ENCODE measurements around the gene DIRAS1. TPM values are rescaled to one million over a fixed set of nuclear protein-coding genes. Genes with fewer than 3 reads are reported as not detected.
"Not testable (repeated sequence)": the region's sequence is repeated elsewhere in the genome, so short reads cannot be mapped to it uniquely, and the experiment has no call there.

Gene DIRAS1
- polyA plus RNA-seq, 3 donors, result 1.9 to 6.8 (median 2.2) TPM

DNA sequence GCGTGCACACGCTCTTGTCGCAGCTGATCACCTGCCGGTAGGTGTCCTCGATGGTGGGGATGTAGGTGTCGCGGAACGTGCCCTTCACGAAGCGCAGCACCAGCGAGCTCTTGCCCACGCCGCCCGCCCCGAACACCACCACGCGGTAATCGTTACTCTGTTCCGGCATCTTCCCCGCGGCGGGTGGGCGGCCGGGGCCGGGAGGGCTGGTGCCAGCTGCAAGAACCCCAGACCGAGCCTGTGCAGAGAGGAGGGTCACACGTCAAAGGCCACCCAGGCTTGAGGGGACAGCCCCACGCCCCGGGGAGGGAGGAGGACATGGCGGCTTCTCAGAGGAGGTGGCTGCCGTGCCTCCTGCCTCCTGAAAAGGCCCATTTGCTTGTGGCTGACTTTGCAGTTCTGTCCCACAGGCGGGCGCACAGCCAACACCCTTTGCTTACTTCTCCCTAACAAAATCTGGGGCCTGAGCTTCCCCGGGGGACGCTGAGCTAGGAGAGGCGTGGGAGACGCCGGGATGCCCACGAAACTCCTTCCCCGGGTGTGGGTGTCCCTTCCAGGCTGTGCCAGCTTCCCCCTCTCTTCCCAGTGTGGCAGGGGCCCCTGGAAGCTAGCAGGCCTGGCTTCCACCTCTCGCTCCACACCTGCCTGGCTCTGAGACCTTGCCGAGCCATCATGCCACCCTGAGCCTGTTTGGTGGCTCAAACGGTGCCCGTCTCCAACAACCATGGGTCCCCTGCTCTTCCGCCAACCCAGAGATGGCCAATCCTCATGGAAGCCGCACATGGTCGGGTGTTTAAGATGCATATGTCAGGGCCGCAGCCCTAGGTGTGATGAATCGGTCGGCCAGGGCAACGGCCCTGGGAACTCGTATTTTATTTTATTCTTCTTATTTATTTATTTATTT, 3.3 kb downstream of the DIRAS1 start:
- no peak overlapping the region for H3K27ac ChIP-seq (ENCODE audit: low read depth, low read length)
- 84 to 87% (median 85%) methylated on average over 43 to 52 of the region's 52 CpGs for WGBS, 3 donors

DNA sequence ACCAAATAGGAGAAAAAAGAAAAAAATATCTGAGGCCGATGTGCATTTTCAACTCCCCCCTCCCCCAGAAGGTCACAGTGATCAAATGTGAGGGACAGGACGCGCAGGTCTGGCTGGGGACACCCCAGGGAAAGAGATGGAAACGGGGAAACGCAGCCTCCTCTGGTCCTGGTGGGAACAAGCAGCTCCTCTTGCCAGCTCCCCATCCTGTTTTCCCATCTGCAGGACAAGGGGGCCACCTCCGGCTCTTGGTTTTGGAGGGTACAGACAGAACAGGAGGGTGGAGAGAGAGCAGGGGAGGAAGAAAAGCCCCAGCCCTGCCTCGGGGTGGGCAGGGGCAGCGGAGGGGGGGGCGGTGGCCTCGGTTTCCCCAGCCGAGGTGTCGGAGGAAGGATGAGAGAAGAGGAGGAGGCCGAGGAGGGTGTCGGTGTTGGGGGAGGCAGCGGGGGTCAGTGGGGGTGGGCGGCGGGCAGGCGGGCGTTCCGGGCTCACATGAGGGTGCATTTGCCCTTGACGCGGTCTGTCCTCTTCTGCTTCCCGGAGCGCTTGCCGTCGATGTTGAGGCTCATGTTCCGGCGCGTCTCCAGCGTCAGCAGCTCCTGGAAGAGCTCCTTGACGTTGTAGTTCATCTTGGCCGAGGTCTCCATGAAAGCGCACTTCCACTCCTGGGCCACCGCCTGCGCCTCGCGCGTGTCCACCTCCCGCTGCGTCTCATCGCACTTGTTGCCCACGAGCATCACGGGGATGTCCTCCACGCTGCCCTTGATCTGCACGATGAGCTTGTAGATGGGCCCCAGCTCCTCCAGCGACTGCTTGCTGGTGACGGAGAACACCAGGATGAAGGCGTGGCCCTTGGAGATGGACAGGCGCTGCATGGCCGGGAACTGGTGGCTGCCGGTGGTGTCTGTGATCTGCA, 4.2 kb downstream of the DIRAS1 start:
- WGBS, 3 donors, result 87 to 90% (median 88%) methylated on average over 48 to 51 of the region's 51 CpGs
- no peak overlapping the region for H3K27ac ChIP-seq (ENCODE audit: low read depth, low read length)

DNA sequence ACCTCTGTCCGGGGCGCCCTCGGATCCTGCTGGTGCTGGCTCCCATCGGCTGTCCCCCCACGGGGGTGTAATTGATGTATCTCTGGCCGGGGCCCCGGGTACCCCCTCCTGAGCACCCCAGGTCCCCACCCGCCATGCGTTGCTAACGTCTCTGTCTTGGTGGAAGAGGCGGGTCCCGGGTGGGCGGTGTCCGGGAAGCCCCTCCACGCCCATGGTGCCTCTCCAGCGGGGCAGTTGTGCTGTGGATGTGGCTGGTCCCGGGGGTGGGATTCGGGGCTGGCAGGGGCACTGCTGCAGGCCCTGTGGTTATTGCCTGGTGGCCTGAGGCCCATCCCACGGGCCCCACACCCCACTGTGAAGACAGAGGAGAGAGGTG, 4.9 kb downstream of the DIRAS1 start:
- 89 to 93% (median 93%) methylated on average over 15 to 19 of the region's 19 CpGs for WGBS, 3 donors
- H3K27ac ChIP-seq (ENCODE audit: low read depth, low read length), result no peak overlapping the region

GRCh38 chr19:2715470-2716274, 5.5 kb downstream of the DIRAS1 start:
- 92 to 94% (median 93%) methylated on average over 12 of the region's 12 CpGs for WGBS, 3 donors
- no peak overlapping the region for H3K27ac ChIP-seq (ENCODE audit: low read depth, low read length)

DNA sequence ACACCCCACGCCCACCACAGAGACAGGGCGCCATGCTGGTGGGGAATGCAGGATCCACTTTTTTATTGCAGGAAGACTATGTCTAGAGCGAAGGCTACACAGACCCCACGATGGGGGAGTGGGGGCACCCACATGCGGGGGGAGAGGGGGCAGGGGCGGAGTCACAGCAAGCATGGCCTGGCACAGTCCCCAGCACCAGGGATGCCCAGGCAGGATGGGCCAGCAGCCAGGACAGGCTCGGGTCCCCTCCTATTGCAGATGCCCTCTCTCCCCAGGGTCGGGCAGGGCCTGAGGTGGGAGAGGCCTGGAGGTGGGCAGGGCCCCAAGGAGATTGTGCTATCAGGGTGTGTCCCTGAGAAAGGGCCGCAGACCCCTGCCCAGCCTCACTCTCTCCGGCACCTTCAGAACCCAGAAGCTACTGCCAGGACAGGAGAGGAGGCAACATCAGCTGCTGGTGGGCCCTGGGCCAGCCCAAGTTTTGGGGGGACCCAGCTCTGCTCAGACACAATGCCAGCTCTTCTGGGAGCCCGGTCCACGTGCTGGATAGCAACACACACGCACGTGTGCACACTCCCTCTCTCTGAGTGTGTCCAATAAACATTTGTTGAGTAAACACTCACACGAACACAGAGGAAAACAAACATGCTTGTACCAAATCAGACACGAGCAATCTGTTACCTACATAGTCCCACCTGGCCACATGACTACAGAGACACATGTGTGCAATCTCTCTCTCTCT, 6.5 kb downstream of the DIRAS1 start:
- 77 to 91% (median 79%) methylated on average over 16 of the region's 16 CpGs for WGBS, 3 donors

DNA sequence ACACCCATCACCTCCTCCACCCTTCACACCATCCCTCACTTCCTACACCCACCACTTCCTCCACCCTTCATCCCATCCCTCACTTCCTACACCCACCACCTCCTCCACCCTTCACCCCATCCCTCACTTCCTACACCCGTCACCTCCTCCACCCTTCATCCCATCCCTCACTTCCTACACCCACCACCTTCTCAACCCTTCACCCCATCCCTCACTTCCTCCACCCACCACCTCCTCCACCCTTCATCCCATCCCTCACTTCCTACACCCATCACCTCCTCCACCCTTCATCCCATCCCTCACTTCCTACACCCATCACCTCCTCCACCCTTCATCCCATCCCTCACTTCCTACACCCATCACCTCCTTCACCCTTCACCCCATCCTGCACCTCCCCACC, 7.1 kb downstream of the DIRAS1 start:
- WGBS, 3 donors, result 53 to 88% (median 68%) methylated on average over 1 of the region's 1 CpG
- H3K27ac ChIP-seq (ENCODE audit: low read depth, low read length), result not testable (repeated sequence)

More for the DNA sequence above, 6.5 kb downstream of the DIRAS1 start:
- no peak overlapping the region for H3K27ac ChIP-seq (ENCODE audit: low read depth, low read length)

GRCh38 chr19:2713170-2713569, 8.0 kb downstream of the DIRAS1 start:
- 90 to 95% (median 92%) methylated on average over 3 of the region's 3 CpGs for WGBS, 3 donors

DNA sequence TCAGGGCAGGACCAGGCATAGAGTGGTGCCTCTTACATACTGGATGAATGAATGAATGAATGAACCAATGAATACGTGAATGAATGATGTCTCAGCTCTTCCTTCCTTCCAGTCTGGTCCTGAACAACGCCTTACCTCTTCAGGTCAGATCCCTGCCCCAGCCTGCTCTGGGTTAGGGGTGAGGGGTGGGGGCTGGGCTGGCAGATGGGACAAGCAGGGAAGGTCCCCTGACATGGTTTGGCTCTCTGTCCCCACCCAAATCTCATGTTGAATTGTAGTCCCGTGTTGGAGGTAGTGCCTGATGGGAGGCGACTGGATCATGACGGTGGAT, 9.3 kb downstream of the DIRAS1 start:
- H3K27ac ChIP-seq (ENCODE audit: low read depth, low read length), result no peak overlapping the region
- WGBS, 3 donors, result 72 to 79% (median 73%) methylated on average over 5 of the region's 5 CpGs

More at GRCh38 chr19:2713170-2713569, 8.0 kb downstream of the DIRAS1 start:
- not testable (repeated sequence) for H3K27ac ChIP-seq (ENCODE audit: low read depth, low read length)

DNA sequence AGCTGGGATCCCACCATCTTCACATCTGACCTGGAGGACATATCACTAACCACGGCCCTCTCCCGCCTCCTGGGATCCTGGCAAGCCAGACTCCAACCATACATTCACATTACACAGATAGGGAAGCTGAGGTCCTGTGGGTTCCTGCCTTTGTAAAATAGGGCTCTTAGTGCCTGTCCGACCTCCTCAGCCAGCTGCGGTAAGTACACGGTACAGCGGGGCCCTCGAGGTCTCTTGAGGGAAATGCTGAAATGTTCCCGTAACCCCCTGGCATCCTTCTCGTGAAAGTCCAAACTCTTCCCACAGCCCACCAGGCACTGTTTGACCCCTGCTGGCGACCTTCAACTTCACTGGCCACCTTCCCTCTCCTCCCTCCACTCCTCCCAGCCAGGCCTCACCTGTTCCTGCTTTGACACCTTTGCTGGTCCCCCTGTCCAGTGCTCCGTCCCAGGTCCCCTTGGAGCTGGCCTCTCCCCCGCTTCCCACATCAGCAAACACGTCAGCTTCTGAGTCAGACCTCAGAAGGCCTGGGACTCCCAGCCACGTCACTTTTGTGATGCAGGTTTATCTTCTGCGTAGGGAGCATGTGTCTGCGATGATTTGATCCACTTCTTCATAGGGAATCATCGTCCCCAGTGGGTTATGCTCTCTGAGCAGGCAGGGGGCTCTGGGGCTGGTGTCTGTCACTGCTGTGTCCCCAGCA, 9.8 kb downstream of the DIRAS1 start:
- H3K27ac ChIP-seq (ENCODE audit: low read depth, low read length), result no peak overlapping the region
- WGBS, 3 donors, result 58 to 75% (median 60%) methylated on average over 17 of the region's 17 CpGs

GRCh38 chr19:2706251-2706650, 14.9 kb downstream of the DIRAS1 start:
- H3K27ac ChIP-seq (ENCODE audit: low read depth, low read length), result no peak overlapping the region
- 99 to 100% (median 99%) methylated on average over 5 of the region's 5 CpGs for WGBS, 3 donors

DNA sequence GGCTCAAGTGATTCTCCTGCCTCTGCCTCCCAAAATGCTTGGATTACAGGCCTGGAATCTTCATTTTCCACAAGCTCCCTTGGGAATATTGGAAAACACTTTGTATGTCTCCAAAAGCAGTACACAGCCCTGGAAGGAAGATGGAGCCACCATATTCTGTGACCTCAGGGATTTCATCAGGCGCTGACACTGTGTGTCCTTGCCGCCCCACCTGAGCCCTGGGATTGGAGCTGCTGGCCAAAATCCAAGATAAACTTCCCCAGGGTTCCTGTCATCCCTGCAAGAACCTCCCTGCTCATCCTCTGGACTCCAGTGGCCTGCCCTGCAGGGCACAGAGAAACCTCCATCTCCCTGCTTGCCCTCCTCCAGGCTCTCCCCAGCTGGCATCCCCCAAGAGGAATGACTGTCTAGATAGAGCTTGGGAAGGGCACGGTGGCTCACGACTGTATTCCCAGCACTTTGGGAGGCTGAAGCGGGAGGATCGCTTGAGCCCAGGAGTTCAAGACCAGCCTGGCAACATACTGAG, 17.4 kb downstream of the DIRAS1 start:
- WGBS, 3 donors, result 79 to 85% (median 79%) methylated on average over 6 of the region's 6 CpGs
- H3K27ac ChIP-seq (ENCODE audit: low read depth, low read length), result no peak overlapping the region

- WGBS, 3 donors, result 75 to 82% (median 77%) methylated on average over 5 of the region's 5 CpGs
- no peak overlapping the region for H3K27ac ChIP-seq (ENCODE audit: low read depth, low read length)
Observed at GRCh38 chr19:2703077-2703437, 18.1 kb downstream of the DIRAS1 start.

- 2 to 4% (median 3%) methylated on average over 73 to 77 of the region's 77 CpGs for WGBS, 3 donors
- no peak within 1 kb of the TSS for H3K27ac ChIP-seq (ENCODE audit: low read depth, low read length)
Observed at GRCh38 chr19:2702170-2703076, 18.7 kb downstream of the DIRAS1 start, which contains the start of gene GNG7. TSS of gene GNG7 (minus strand) at chr19:2702694. CDS start at chr19:2520688, 182,006 bp downstream.

GRCh38 chr19:2701361-2702169, 19.6 kb downstream of the DIRAS1 start:
- 3 to 11% (median 10%) methylated on average over 9 of the region's 9 CpGs for WGBS, 3 donors
- no peak overlapping the region for H3K27ac ChIP-seq (ENCODE audit: low read depth, low read length)

- H3K27ac ChIP-seq (ENCODE audit: low read depth, low read length), result no peak overlapping the region
- 48 to 60% (median 55%) methylated on average over 26 of the region's 26 CpGs for WGBS, 3 donors
Observed at GRCh38 chr19:2700660-2701360, 20.4 kb downstream of the DIRAS1 start.

Measured in adipose tissue (tissue), 3 donors.